Measurements from ENCODE around the gene WDR54. TPM values are rescaled to one million over a fixed set of nuclear protein-coding genes. Genes with fewer than 3 reads are reported as not detected.

WDR54 gene
- polyA plus RNA-seq, 2 of the 4 experiments (the other 2 are of a cell fraction) = 47.4 to 62.5 TPM

GRCh38 chr2:74392449-74392743 lies 29.1 kb upstream of the WDR54 start:
- CTCF ChIA-PET = interaction anchor here (0.7 to 4.7 kb wide), 31 partner anchors 10 to 567 kb away, joined by 3 to 39 read pairs (median 5); partner anchors contain the start of genes DCTN1, INO80B and MOGS
- DNase-seq (ENCODE audit: low read depth in 1 of 2, low spot score in 1 of 2) = no peak
- TF ChIP-seq FOSB (CRISPR knock-in tag; IDR thresholded peaks at IDR 0.05) (no peak), HDAC2 (IDR thresholded peaks at IDR 0.05) (no peak), MYC (IDR thresholded peaks at IDR 0.05; ENCODE audit: borderline replicate concordance, low read length) (no peak), RFX5 (IDR thresholded peaks at IDR 0.05) (no peak), RAD21 (conservative IDR thresholded peaks at IDR 0.05 in 1 of 2, IDR thresholded peaks at IDR 0.05 in 1 of 2) (no peak), CBX2 (IDR thresholded peaks at IDR 0.05; ENCODE audit: borderline replicate concordance, low read depth) (no peak), JUNB (IDR thresholded peaks at IDR 0.05) (no peak), SMC3 (IDR thresholded peaks at IDR 0.05) (no peak), KDM5A (IDR thresholded peaks at IDR 0.05) (no peak), TP53 (CRISPR knock-in tag; IDR thresholded peaks at IDR 0.05) (no peak), EHF (CRISPR knock-in tag; IDR thresholded peaks at IDR 0.05) (no peak), HOXA7 (CRISPR knock-in tag; IDR thresholded peaks at IDR 0.05) (no peak), MAZ (IDR thresholded peaks at IDR 0.05; ENCODE audit: borderline replicate concordance, low read depth, low read length) (no peak), NR3C1 (IDR thresholded peaks at IDR 0.05) (no peak), NFE2L2 (conservative IDR thresholded peaks at IDR 0.05; ENCODE audit: low read length) (no peak), BHLHE40 (IDR thresholded peaks at IDR 0.05; ENCODE audit: low read depth, low read length) (no peak), FOXS1 (CRISPR knock-in tag; IDR thresholded peaks at IDR 0.05) (no peak), ZFP36 (IDR thresholded peaks at IDR 0.05; ENCODE audit: borderline replicate concordance, partially characterized antibody) (no peak), HMGXB4 (CRISPR knock-in tag; IDR thresholded peaks at IDR 0.05; ENCODE audit: borderline replicate concordance) (no peak), ZSCAN20 (CRISPR knock-in tag; IDR thresholded peaks at IDR 0.05) (no peak)
- peak overlapping the region; percentile 90 for H3K4me2 ChIP-seq
- peak overlapping the region; percentile 72 for H3K4me3 ChIP-seq
- H3K4me1 ChIP-seq = peaks cover 24% of the 10 kb centered on the region
- FAIRE-seq = no peak
- no peaks in the 10 kb centered on the region for H3K9me3 ChIP-seq
- peak overlapping the region; percentile 85 to 93 for H3K27ac ChIP-seq
- ATAC-seq = peak in 1 of 2 experiments; percentile 10; a peak in 1 of 6 replicates
- WGBS (ENCODE audit: missing lambda C conversion rate) = 57% methylated on average over 13 of the region's 13 CpGs
- POLR2A ChIA-PET = interaction anchor here (0.6 to 1.0 kb wide), 3 partner anchors 29 to 564 kb away, joined by 3 to 5 read pairs (median 3); partner anchors contain the start of genes C2orf81, STAMBP and WDR54

- ChIA-PET CTCF (interaction anchor here (1.4 to 3.7 kb wide), 3 partner anchors 15 to 50 kb away, joined by 4 to 16 read pairs (median 15); no protein-coding TSS in a partner anchor), POLR2A (no interaction called here)
- 87% methylated on average over 1 of the region's 1 CpG for WGBS (ENCODE audit: missing lambda C conversion rate)
- H3K27ac ChIP-seq = no peak overlapping the region
- peaks cover 24% of the 10 kb centered on the region for H3K4me1 ChIP-seq
- H3K4me3 ChIP-seq = no peak overlapping the region
- ATAC-seq (no peak), DNase-seq (ENCODE audit: low read depth in 1 of 2, low spot score in 1 of 2) (no peak), FAIRE-seq (no peak)
- no peak overlapping the region for H3K4me2 ChIP-seq
- TF ChIP-seq HMGXB4 (CRISPR knock-in tag; IDR thresholded peaks at IDR 0.05; ENCODE audit: borderline replicate concordance) = no peak
- TF ChIP-seq ATOH8 (CRISPR knock-in tag; IDR thresholded peaks at IDR 0.05; ENCODE audit: low read depth) = no peak
- TF ChIP-seq RFX5 (IDR thresholded peaks at IDR 0.05) = no peak
- peak in 1 of 2 experiments; percentile 56; a peak in 2 of 4 replicates for TF ChIP-seq CEBPB (IDR thresholded peaks at IDR 0.05)
- H3K9me3 ChIP-seq = no peaks in the 10 kb centered on the region
These were observed 28.0 kb upstream of the WDR54 start for GRCh38 chr2:74393525-74393924.

Measured in A549 (cell line).